HFFc6 (cell line): ENCODE data around the gene RGP1. TPM values are rescaled to one million over a fixed set of nuclear protein-coding genes. Genes with fewer than 3 reads are reported as not detected.

Experiments used
- DNase-seq: peaks from one replicate; pipeline ENCODE4 v3.0.0-alpha.2; 2018
- H3K27ac Mint-ChIP-seq: 2 replicates; pipeline ENCODE4 v1.8.0; 2020; ENCODE audit warnings: mild to moderate bottlenecking, mixed read lengths
- H3K27me3 Mint-ChIP-seq: 2 replicates; pipeline ENCODE4 v1.8.0; 2021; ENCODE audit warnings: mild to moderate bottlenecking, moderate library complexity, mixed read lengths; ENCODE audit not compliant: insufficient read depth
- H3K36me3 Mint-ChIP-seq: 2 replicates; pipeline ENCODE4 v1.8.0; 2021; ENCODE audit warnings: low read depth, mixed read lengths
- H3K4me1 Mint-ChIP-seq: 2 replicates; pipeline ENCODE4 v1.8.0; 2020; ENCODE audit warnings: low read depth, mixed read lengths
- H3K4me3 Mint-ChIP-seq: 2 replicates; pipeline ENCODE4 v1.8.0; 2020; ENCODE audit warnings: mild to moderate bottlenecking, moderate library complexity, mixed read lengths
- H3K9me3 Mint-ChIP-seq: 2 replicates; pipeline ENCODE4 v1.8.0; 2020; ENCODE audit warnings: mild to moderate bottlenecking, mixed read lengths
- CTCF ChIP-seq: fragments of 200-600 bp; sonication (generic); IDR thresholded peaks from 2 replicates; pipeline ENCODE4 v1.5.0; 2021; ENCODE audit warnings: antibody characterized with exemption, mild to moderate bottlenecking
- long read RNA-seq: library from polyadenylated mRNA; unstranded; transcript quantifications from one replicate; pipeline ENCODE4 v2.0.0, GENCODE V29; 2019
- total RNA-seq, 6 experiments: library from RNA; stranded (reverse); fragmentation: NEBNext Ultra II Directional; extraction: Animal tissue kit (Norgen Biotek cat#: 25700); gene quantifications; 2 replicates in 1 of 6; 3 replicates in 5 of 6; pipeline ENCODE4 v1.2.3, GENCODE V29; 2021

Gene RGP1
- total RNA-seq: 10 to 100 TPM; 27.6 to 35.1 (median 30.9) TPM
- long read RNA-seq, full-length matches to known transcripts: 9 of 13 reads
- long read RNA-seq, partial matches to known transcripts: 2 of 13 reads
- long read RNA-seq, other reads (novel, unspliced or antisense): 2 of 13 reads

- Mint-ChIP-seq H3K36me3 (peaks cover 46% of the 10 kb centered on the region), H3K27me3 (peaks cover 3% of the 10 kb centered on the region; the same call in 1 of the 2 replicates), H3K9me3 (no peaks in the 10 kb centered on the region), H3K27ac (peak within 1 kb of the TSS; percentile 77), H3K4me1 (peaks cover 41% of the 10 kb centered on the region), H3K4me3 (peak within 1 kb of the TSS; percentile 92)
- DNase-seq: peak; percentile 52
- no peak for TF ChIP-seq CTCF
These were observed at the start of gene RGP1, which contains the start of gene GBA2 for GRCh38 chr9:35748858-35749514. Gene RGP1, plus strand, starts transcription at chr9:35749287. Its CDS starts 469 bp downstream, at chr9:35749756. Gene GBA2, minus strand, starts transcription at chr9:35749228. Its CDS starts 524 bp downstream, at chr9:35748704.

- Mint-ChIP-seq H3K4me1 (peaks cover 28% of the 10 kb centered on the region), H3K4me3 (no peak overlapping the region), H3K9me3 (no peaks in the 10 kb centered on the region), H3K36me3 (peaks cover 27% of the 10 kb centered on the region), H3K27ac (no peak overlapping the region), H3K27me3 (peaks cover 4% of the 10 kb centered on the region; the same call in 1 of the 2 replicates)
- no peak for DNase-seq
- no peak for TF ChIP-seq CTCF
These were observed 49.1 kb upstream of the RGP1 start for GRCh38 chr9:35700031-35700430.

GRCh38 chr9:35700942-35701341 is 48.1 kb upstream of the RGP1 start:
- no peak for DNase-seq
- Mint-ChIP-seq H3K4me1 (peaks cover 21% of the 10 kb centered on the region), H3K4me3 (no peak overlapping the region), H3K27ac (no peak overlapping the region), H3K36me3 (peaks cover 27% of the 10 kb centered on the region), H3K9me3 (no peaks in the 10 kb centered on the region), H3K27me3 (peaks cover 7% of the 10 kb centered on the region)
- TF ChIP-seq CTCF: no peak

GRCh38 chr9:35702696-35703095 is 46.4 kb upstream of the RGP1 start:
- peak overlapping the region; percentile 12; the same call in 1 of the 2 replicates for H3K27ac Mint-ChIP-seq
- peaks cover 3% of the 10 kb centered on the region for H3K27me3 Mint-ChIP-seq
- no peak overlapping the region for H3K4me3 Mint-ChIP-seq
- H3K9me3 Mint-ChIP-seq: no peaks in the 10 kb centered on the region
- no peak for DNase-seq
- TF ChIP-seq CTCF: no peak
- peaks cover 27% of the 10 kb centered on the region for H3K36me3 Mint-ChIP-seq
- H3K4me1 Mint-ChIP-seq: peaks cover 4% of the 10 kb centered on the region; the same call in 1 of the 2 replicates

GRCh38 chr9:35703906-35704672 is 45.0 kb upstream of the RGP1 start:
- peaks cover 37% of the 10 kb centered on the region for H3K36me3 Mint-ChIP-seq
- no peak for DNase-seq
- no peak for TF ChIP-seq CTCF
- H3K9me3 Mint-ChIP-seq: no peaks in the 10 kb centered on the region
- peaks cover 3% of the 10 kb centered on the region for H3K27me3 Mint-ChIP-seq
- no peaks in the 10 kb centered on the region for H3K4me1 Mint-ChIP-seq
- no peak overlapping the region for H3K4me3 Mint-ChIP-seq
- no peak overlapping the region for H3K27ac Mint-ChIP-seq
